ENCODE results near the gene WDFY1.

DNA sequence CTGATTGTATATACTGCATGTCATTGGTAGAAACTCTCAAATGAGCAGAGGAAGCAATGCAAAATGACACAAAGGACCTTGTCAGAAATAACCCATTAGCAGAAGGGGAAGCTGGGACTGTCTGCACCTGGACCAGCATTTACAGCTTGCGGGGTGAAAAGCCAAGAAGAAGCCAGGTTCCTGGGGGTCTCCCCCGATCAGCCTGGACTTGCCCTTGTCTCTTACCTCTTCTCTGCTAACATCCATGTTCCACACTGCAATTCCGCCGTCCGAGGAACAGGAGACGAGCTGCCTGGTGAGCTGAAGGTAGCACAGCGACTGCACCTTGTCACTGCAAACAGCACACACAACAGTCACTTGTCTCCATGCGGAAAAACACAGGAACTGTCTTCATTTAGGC lies 51.1 kb downstream of the WDFY1 start:
- TF ChIP-seq, protein P1, sequence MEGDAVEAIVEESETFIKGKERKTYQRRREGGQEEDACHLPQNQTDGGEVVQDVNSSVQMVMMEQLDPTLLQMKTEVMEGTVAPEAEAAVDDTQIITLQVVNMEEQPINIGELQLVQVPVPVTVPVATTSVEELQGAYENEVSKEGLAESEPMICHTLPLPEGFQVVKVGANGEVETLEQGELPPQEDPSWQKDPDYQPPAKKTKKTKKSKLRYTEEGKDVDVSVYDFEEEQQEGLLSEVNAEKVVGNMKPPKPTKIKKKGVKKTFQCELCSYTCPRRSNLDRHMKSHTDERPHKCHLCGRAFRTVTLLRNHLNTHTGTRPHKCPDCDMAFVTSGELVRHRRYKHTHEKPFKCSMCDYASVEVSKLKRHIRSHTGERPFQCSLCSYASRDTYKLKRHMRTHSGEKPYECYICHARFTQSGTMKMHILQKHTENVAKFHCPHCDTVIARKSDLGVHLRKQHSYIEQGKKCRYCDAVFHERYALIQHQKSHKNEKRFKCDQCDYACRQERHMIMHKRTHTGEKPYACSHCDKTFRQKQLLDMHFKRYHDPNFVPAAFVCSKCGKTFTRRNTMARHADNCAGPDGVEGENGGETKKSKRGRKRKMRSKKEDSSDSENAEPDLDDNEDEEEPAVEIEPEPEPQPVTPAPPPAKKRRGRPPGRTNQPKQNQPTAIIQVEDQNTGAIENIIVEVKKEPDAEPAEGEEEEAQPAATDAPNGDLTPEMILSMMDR (IDR thresholded peaks at IDR 0.05) = no peak
- TF ChIP-seq, protein P2, sequence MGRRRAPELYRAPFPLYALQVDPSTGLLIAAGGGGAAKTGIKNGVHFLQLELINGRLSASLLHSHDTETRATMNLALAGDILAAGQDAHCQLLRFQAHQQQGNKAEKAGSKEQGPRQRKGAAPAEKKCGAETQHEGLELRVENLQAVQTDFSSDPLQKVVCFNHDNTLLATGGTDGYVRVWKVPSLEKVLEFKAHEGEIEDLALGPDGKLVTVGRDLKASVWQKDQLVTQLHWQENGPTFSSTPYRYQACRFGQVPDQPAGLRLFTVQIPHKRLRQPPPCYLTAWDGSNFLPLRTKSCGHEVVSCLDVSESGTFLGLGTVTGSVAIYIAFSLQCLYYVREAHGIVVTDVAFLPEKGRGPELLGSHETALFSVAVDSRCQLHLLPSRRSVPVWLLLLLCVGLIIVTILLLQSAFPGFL (CRISPR knock-in tag; IDR thresholded peaks at IDR 0.05; ENCODE audit: borderline replicate concordance) = no peak
